GM23338 (cell line): ENCODE results near the gene ITIH4.

Experiments used
- EZH2 ChIP-seq: fragments of 200-600 bp; sonication (generic); IDR thresholded peaks from one replicate; pipeline ENCODE4 v1.8.0; 2017; ENCODE audit warnings: antibody characterized with exemption, mild to moderate bottlenecking, low read depth; ENCODE audit not compliant: unreplicated experiment
- EZH2phosphoT487 ChIP-seq: fragments of 200-600 bp; sonication (generic); IDR thresholded peaks from one replicate; pipeline ENCODE4 v1.8.1; 2018; ENCODE audit warnings: antibody characterized with exemption; ENCODE audit not compliant: unreplicated experiment
- NANOG ChIP-seq: IDR thresholded peaks from 2 replicates; pipeline ENCODE4 v1.6.1; 2016; ENCODE audit warnings: antibody characterized with exemption, borderline replicate concordance
- POLR2AphosphoS5 ChIP-seq: IDR thresholded peaks from 2 replicates; pipeline ENCODE4 v1.6.1; 2016; ENCODE audit warnings: antibody characterized with exemption, low read depth
- STAT1 ChIP-seq: IDR thresholded peaks from one replicate; pipeline ENCODE4 v1.6.1; 2016; ENCODE audit warnings: antibody characterized with exemption; ENCODE audit not compliant: unreplicated experiment
- TF ChIP-seq, protein P1 (sequence below), 2 experiments: fragments of 200-600 bp in 1 of 2; sonication (generic) in 1 of 2; conservative IDR thresholded peaks; 2 replicates each; pipeline versions ENCODE4 v1.5.1 to v1.6.1; 2016 to 2017; ENCODE audit warnings: antibody characterized with exemption in 2 of 2, low read depth in 2 of 2, mild to moderate bottlenecking in 2 of 2, moderate library complexity in 1 of 2
- TF ChIP-seq, protein P2 (sequence below): IDR thresholded peaks from one replicate; pipeline ENCODE4 v1.6.1; 2018; ENCODE audit warnings: antibody characterized with exemption; ENCODE audit not compliant: unreplicated experiment

DNA sequence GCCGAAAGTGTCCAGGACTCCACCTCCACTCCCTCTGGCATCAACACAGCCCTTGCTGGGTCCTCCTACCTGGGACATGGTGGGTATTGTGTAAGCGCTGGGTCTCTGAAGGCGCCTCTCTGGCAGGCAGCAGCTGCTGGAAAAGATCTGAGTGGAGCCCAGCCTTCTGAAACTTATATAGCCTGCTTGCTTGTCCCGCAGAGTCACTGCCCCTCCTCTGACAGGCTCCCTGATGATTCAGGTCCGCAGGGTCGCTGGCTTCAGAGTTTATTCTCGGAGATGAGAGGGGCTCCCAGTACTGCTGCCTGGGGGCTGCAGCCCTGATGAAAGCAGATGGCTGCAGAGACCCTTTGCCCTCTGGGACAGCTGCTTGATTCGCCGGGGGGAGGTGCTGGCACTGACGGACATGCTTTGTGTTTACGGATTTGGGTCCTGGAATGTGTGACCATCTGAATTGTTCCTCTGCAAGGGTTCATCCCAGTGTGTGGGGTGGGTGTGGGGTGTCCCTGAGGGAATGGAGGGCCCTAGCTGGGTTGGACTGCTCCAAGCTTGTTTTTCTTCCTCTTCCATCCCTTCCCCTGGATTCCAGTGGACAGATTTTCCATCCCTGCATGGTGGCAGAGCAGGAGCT lies 4.5 kb upstream of the ITIH4 start, which contains the start of gene MUSTN1:
- TF ChIP-seq, protein P1, sequence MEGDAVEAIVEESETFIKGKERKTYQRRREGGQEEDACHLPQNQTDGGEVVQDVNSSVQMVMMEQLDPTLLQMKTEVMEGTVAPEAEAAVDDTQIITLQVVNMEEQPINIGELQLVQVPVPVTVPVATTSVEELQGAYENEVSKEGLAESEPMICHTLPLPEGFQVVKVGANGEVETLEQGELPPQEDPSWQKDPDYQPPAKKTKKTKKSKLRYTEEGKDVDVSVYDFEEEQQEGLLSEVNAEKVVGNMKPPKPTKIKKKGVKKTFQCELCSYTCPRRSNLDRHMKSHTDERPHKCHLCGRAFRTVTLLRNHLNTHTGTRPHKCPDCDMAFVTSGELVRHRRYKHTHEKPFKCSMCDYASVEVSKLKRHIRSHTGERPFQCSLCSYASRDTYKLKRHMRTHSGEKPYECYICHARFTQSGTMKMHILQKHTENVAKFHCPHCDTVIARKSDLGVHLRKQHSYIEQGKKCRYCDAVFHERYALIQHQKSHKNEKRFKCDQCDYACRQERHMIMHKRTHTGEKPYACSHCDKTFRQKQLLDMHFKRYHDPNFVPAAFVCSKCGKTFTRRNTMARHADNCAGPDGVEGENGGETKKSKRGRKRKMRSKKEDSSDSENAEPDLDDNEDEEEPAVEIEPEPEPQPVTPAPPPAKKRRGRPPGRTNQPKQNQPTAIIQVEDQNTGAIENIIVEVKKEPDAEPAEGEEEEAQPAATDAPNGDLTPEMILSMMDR (conservative IDR thresholded peaks at IDR 0.05; ENCODE audit: low read depth in 2 of 2) = no peak
- no peak for TF ChIP-seq POLR2AphosphoS5
- TF ChIP-seq EZH2phosphoT487 = no peak
- TF ChIP-seq, protein P2, sequence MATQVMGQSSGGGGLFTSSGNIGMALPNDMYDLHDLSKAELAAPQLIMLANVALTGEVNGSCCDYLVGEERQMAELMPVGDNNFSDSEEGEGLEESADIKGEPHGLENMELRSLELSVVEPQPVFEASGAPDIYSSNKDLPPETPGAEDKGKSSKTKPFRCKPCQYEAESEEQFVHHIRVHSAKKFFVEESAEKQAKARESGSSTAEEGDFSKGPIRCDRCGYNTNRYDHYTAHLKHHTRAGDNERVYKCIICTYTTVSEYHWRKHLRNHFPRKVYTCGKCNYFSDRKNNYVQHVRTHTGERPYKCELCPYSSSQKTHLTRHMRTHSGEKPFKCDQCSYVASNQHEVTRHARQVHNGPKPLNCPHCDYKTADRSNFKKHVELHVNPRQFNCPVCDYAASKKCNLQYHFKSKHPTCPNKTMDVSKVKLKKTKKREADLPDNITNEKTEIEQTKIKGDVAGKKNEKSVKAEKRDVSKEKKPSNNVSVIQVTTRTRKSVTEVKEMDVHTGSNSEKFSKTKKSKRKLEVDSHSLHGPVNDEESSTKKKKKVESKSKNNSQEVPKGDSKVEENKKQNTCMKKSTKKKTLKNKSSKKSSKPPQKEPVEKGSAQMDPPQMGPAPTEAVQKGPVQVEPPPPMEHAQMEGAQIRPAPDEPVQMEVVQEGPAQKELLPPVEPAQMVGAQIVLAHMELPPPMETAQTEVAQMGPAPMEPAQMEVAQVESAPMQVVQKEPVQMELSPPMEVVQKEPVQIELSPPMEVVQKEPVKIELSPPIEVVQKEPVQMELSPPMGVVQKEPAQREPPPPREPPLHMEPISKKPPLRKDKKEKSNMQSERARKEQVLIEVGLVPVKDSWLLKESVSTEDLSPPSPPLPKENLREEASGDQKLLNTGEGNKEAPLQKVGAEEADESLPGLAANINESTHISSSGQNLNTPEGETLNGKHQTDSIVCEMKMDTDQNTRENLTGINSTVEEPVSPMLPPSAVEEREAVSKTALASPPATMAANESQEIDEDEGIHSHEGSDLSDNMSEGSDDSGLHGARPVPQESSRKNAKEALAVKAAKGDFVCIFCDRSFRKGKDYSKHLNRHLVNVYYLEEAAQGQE = no peak
- no peak for TF ChIP-seq EZH2
- TF ChIP-seq NANOG = no peak
- TF ChIP-seq STAT1 = no peak
